ENCODE measurements around the gene S1PR4. TPM values are rescaled to one million over a fixed set of nuclear protein-coding genes. Genes with fewer than 3 reads are reported as not detected.

The S1PR4 gene
- total and polyA plus RNA-seq, 9 of the 15 experiments (the other 6 are each of a cell fraction or from before 2014, with no cell fraction given) = 0.27 TPM; not detected in 8

DNA sequence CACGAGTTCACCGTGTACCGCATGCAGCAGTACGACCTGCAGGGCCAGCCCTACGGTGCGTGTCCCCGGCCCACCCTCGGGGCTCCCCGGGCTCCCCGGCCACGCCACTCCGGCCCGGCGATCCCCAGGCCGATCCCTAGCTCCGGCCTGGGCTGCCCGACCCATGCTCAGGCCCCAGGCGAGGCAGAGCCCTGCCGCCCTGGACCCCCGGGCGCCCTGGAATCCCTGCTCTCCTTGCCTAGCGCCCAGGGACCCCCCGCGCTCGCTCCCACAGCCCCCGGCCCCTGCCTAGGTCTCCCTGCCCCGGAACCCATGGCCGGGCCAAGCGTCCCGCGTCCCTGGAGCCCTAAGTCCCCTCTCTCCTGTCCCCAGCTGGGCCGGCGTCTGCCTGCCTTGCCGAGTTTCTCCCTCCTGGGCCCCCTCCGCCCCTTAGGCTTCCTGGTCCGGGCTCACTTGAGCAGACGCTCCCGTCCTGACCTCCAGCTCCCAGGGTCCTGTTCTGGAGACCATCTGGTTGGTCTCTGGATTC, 7.7 kb downstream of the S1PR4 start (continued):
- TF ChIP-seq, protein P1, sequence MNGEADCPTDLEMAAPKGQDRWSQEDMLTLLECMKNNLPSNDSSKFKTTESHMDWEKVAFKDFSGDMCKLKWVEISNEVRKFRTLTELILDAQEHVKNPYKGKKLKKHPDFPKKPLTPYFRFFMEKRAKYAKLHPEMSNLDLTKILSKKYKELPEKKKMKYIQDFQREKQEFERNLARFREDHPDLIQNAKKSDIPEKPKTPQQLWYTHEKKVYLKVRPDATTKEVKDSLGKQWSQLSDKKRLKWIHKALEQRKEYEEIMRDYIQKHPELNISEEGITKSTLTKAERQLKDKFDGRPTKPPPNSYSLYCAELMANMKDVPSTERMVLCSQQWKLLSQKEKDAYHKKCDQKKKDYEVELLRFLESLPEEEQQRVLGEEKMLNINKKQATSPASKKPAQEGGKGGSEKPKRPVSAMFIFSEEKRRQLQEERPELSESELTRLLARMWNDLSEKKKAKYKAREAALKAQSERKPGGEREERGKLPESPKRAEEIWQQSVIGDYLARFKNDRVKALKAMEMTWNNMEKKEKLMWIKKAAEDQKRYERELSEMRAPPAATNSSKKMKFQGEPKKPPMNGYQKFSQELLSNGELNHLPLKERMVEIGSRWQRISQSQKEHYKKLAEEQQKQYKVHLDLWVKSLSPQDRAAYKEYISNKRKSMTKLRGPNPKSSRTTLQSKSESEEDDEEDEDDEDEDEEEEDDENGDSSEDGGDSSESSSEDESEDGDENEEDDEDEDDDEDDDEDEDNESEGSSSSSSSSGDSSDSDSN (IDR thresholded peaks at IDR 0.05; ENCODE audit: borderline replicate concordance in 1 of 2, low read depth in 2 of 2, low read length in 2 of 2) = no peak
- TF ChIP-seq, protein P2, sequence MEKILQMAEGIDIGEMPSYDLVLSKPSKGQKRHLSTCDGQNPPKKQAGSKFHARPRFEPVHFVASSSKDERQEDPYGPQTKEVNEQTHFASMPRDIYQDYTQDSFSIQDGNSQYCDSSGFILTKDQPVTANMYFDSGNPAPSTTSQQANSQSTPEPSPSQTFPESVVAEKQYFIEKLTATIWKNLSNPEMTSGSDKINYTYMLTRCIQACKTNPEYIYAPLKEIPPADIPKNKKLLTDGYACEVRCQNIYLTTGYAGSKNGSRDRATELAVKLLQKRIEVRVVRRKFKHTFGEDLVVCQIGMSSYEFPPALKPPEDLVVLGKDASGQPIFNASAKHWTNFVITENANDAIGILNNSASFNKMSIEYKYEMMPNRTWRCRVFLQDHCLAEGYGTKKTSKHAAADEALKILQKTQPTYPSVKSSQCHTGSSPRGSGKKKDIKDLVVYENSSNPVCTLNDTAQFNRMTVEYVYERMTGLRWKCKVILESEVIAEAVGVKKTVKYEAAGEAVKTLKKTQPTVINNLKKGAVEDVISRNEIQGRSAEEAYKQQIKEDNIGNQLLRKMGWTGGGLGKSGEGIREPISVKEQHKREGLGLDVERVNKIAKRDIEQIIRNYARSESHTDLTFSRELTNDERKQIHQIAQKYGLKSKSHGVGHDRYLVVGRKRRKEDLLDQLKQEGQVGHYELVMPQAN (IDR thresholded peaks at IDR 0.05; ENCODE audit: borderline replicate concordance) = 0 out of 2 replicates have a peak, but pooled peaks have one; percentile 20
- TF ChIP-seq, protein P3, sequence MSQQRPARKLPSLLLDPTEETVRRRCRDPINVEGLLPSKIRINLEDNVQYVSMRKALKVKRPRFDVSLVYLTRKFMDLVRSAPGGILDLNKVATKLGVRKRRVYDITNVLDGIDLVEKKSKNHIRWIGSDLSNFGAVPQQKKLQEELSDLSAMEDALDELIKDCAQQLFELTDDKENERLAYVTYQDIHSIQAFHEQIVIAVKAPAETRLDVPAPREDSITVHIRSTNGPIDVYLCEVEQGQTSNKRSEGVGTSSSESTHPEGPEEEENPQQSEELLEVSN (IDR thresholded peaks at IDR 0.05; ENCODE audit: borderline replicate concordance in 1 of 2, extremely low read depth in 1 of 2, insufficient read depth in 1 of 2, insufficient read length in 1 of 2, low read depth in 1 of 2, low read length in 1 of 2, poor library complexity in 1 of 2, severe bottlenecking in 1 of 2) = peak in 1 of 2 experiments; percentile 64
- TF ChIP-seq SRSF7 (optimal IDR thresholded peaks at IDR 0.05; ENCODE audit: low read depth, low read length) (no peak), RB1 (IDR thresholded peaks at IDR 0.05; ENCODE audit: low read depth) (0 out of 2 replicates have a peak, but pooled peaks have one; percentile 6), ZKSCAN8 (CRISPR knock-in tag; IDR thresholded peaks at IDR 0.05) (no peak), TEAD4 (IDR thresholded peaks at IDR 0.05; ENCODE audit: low read length) (no peak), TEAD4 (CRISPR knock-in tag; IDR thresholded peaks at IDR 0.05; ENCODE audit: borderline replicate concordance) (0 out of 2 replicates have a peak, but pooled peaks have one; percentile 14), KDM2B (CRISPR knock-in tag; IDR thresholded peaks at IDR 0.05) (peak; percentile 89; the same call in 1 of the 2 replicates), RBBP5 (IDR thresholded peaks at IDR 0.05; ENCODE audit: borderline replicate concordance, insufficient read depth, low read length, poor library complexity, severe bottlenecking) (peak; percentile 58), FOXA3 (CRISPR knock-in tag; conservative IDR thresholded peaks at IDR 0.05 in 1 of 2, IDR thresholded peaks at IDR 0.05 in 1 of 2) (peak in 1 of 2 experiments; percentile 34; a peak in 1 of 4 replicates), HDAC1 (IDR thresholded peaks at IDR 0.05) (peak in 1 of 2 experiments; percentile 51; a peak in 2 of 4 replicates)
- TF ChIP-seq, protein P4, sequence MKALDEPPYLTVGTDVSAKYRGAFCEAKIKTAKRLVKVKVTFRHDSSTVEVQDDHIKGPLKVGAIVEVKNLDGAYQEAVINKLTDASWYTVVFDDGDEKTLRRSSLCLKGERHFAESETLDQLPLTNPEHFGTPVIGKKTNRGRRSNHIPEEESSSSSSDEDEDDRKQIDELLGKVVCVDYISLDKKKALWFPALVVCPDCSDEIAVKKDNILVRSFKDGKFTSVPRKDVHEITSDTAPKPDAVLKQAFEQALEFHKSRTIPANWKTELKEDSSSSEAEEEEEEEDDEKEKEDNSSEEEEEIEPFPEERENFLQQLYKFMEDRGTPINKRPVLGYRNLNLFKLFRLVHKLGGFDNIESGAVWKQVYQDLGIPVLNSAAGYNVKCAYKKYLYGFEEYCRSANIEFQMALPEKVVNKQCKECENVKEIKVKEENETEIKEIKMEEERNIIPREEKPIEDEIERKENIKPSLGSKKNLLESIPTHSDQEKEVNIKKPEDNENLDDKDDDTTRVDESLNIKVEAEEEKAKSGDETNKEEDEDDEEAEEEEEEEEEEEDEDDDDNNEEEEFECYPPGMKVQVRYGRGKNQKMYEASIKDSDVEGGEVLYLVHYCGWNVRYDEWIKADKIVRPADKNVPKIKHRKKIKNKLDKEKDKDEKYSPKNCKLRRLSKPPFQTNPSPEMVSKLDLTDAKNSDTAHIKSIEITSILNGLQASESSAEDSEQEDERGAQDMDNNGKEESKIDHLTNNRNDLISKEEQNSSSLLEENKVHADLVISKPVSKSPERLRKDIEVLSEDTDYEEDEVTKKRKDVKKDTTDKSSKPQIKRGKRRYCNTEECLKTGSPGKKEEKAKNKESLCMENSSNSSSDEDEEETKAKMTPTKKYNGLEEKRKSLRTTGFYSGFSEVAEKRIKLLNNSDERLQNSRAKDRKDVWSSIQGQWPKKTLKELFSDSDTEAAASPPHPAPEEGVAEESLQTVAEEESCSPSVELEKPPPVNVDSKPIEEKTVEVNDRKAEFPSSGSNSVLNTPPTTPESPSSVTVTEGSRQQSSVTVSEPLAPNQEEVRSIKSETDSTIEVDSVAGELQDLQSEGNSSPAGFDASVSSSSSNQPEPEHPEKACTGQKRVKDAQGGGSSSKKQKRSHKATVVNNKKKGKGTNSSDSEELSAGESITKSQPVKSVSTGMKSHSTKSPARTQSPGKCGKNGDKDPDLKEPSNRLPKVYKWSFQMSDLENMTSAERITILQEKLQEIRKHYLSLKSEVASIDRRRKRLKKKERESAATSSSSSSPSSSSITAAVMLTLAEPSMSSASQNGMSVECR (CRISPR knock-in tag; IDR thresholded peaks at IDR 0.05) = peak; percentile 82; the same call in 1 of the 2 replicates
- TF ChIP-seq, protein P5, sequence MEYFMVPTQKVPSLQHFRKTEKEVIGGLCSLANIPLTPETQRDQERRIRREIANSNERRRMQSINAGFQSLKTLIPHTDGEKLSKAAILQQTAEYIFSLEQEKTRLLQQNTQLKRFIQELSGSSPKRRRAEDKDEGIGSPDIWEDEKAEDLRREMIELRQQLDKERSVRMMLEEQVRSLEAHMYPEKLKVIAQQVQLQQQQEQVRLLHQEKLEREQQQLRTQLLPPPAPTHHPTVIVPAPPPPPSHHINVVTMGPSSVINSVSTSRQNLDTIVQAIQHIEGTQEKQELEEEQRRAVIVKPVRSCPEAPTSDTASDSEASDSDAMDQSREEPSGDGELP (CRISPR knock-in tag; IDR thresholded peaks at IDR 0.05; ENCODE audit: borderline replicate concordance) = peak; percentile 22; the same call in 1 of the 2 replicates

All from K562 (cell line).